GM21447 (cell line): ENCODE data around the gene STARD13.
A peak's percentile ranks its signal among the peaks of the same experiment; 100 is the strongest.

Experiments
- ATAC-seq: cut with Tn5 transposase; IDR thresholded peaks from one replicate; pipeline ENCODE4 v1.9.1; 2021; ENCODE audit not compliant: unreplicated experiment

STARD13 gene, protein sequence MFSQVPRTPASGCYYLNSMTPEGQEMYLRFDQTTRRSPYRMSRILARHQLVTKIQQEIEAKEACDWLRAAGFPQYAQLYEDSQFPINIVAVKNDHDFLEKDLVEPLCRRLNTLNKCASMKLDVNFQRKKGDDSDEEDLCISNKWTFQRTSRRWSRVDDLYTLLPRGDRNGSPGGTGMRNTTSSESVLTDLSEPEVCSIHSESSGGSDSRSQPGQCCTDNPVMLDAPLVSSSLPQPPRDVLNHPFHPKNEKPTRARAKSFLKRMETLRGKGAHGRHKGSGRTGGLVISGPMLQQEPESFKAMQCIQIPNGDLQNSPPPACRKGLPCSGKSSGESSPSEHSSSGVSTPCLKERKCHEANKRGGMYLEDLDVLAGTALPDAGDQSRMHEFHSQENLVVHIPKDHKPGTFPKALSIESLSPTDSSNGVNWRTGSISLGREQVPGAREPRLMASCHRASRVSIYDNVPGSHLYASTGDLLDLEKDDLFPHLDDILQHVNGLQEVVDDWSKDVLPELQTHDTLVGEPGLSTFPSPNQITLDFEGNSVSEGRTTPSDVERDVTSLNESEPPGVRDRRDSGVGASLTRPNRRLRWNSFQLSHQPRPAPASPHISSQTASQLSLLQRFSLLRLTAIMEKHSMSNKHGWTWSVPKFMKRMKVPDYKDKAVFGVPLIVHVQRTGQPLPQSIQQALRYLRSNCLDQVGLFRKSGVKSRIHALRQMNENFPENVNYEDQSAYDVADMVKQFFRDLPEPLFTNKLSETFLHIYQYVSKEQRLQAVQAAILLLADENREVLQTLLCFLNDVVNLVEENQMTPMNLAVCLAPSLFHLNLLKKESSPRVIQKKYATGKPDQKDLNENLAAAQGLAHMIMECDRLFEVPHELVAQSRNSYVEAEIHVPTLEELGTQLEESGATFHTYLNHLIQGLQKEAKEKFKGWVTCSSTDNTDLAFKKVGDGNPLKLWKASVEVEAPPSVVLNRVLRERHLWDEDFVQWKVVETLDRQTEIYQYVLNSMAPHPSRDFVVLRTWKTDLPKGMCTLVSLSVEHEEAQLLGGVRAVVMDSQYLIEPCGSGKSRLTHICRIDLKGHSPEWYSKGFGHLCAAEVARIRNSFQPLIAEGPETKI

GRCh38 chr13:33285420-33286124, at the start of gene STARD13:
Gene STARD13, minus strand, starts transcription at chr13:33285755. Its CDS starts 117 bp downstream, at chr13:33285638.
- peak; percentile 71 for ATAC-seq

DNA sequence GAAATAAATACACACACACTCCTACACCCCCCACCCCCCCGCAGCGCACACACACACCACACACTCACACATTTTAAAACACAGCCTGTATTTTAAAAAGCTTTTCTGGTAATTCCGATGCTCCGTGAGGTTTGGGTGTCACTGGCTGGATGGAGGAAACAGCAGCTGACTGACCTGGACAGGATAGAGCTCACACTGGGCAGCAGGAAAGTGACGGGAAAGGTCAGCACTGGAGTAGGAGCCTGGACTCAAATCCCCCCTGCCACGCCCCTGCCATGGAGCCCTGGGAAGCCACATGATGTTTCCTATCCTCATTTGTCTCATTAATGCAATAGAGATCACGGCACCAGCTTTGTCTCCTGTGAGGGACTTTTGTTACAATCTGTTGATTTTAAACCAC, 49.3 kb upstream of the STARD13 start:
- ATAC-seq: no peak

- ATAC-seq: no peak
Observed at GRCh38 chr13:33331962-33332361, 46.4 kb upstream of the STARD13 start.

DNA sequence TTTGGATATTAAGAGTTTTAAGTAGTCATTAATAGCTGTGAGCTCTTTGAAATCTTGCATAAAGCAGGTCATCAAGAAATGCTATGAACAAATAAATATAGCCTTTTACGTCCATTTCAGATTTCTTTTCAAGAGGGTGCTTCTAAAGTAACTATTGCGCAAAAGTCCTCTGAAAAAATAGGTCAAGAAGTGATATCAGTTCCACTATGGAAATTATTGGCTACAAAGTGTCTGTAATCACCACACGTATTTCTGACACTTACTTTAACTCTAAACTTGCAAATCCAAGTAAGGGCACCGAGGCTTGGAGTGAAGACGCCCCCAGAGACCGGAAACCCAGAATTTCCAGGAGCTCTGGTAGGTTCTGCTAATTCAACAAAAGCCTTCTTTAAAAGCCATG, 44.9 kb upstream of the STARD13 start:
- no peak for ATAC-seq

DNA sequence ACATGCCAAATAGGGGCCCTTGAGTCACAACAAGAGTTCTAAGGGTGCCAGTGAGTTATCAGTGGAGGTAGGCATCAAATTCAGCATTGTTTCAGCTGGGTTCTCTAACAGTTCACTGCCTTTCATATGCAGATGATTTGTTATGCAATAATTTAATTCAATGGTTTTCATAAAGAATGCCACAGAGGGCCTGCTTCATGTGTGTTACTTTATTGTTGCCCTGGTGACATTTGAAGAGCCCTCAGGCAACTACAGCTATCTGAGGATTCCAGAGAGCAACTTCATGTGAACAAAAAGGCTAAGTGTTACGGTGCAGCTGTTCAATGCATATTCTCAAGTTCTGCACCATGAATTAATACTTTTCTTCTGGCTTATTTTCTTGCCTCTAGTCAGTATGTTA, 43.1 kb upstream of the STARD13 start:
- ATAC-seq: no peak

- no peak for ATAC-seq
Observed at GRCh38 chr13:33326723-33327122, 41.2 kb upstream of the STARD13 start.

DNA sequence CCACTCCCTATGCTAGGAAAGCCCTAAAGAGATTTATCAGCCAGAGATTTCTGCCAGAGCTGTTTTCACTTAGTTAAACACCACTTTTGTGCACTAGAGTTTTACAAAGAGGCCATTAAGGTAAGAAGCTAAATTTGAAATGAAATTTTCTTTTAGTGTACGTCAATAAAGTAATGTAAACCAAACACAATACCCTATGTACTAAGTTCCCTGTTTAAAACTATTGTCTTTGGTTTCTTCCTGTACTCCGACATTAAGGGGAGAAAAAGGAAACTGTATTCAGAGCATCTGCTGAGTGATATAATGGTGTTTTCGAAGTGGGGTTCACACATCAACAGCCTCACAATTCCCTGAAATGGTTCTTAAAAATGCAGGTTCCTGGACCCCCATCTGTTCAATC, 40.7 kb upstream of the STARD13 start:
- ATAC-seq: no peak

DNA sequence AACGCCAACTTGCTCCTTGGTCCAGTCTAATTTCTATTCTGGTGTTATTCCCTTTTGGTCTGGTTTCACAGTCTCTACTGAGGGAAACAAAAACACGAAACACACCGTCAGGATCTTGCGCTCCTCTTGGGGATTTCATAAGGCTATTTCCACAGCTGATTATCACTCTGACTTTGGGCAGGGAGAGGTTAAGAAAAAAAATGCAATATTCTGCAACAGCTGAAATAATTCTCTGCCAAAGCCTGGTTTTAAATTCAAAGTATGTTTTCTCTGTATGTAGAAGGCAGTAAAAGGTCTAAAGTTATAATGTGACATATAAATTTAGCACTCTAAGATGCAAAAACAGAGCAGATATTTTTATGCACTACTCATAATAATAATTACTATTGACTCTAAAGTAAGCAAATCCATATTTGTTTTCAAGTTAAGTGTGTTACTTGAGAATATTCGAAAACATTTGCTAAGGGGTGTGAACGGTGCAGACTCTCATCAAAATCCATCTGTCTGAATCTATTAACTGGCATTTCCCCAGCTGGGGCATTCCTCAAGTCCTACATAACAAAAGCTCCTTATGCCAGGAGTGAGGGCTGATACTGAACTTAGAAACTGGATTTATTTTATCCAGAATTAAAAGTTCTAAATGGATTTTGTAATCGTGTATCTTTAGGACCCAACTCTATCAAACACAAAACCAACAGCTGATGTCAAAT, 38.4 kb upstream of the STARD13 start:
- ATAC-seq: no peak

- ATAC-seq: no peak
Observed at GRCh38 chr13:33322965-33323668, 37.6 kb upstream of the STARD13 start.

DNA sequence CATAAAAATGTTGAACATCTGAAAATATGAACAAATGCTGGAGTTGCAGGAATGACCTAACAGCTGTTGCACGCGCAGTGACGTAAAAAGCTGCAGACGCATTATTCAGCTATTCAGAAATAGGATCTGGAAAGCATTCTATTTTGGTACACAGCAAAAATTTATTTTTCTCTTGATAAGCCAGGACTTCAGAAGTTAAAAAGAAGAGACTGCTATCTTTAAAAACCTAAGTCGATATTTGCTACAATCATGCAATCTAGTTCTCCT, 36.9 kb upstream of the STARD13 start:
- no peak for ATAC-seq

- ATAC-seq: no peak
Observed at GRCh38 chr13:33321686-33322542, 36.4 kb upstream of the STARD13 start.

DNA sequence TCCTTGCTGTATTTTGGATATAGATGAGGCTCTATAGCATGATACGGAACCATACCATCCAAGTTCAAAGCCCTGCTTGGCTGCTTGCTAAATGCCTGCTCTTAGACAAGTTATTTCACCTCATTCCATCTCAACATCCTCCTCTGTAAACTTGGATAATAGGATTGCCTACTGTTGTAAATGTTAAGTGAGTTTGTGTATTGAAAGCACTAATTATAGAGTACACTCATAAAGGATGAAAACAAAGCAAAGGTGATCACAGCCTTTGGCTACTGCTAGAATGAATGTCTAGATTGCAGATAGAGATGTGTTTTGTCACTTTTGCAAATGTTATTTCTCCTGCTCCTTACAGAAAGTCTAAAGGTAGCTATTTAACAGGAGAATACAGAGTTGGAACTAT, 34.3 kb upstream of the STARD13 start:
- ATAC-seq: no peak

DNA sequence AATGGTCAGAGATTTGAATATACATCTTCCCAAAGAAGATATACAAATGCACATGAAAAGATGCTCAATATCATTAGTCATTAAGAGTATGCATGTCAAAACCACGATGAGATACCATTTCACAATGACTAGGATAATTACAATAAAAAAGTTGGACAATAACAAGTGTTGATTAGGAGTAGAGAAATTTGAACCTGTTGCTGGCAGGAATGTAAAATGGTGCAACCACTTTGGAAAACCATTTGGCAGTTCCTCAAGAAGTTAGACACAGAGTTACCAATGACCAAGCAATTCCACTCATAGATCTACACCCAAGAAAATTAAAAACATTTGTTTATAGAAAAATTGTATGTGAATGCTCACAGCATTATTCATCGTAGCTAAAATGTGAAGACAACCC, 33.2 kb upstream of the STARD13 start:
- ATAC-seq: no peak

- ATAC-seq: no peak
Observed at GRCh38 chr13:33318037-33318436, 32.5 kb upstream of the STARD13 start.

DNA sequence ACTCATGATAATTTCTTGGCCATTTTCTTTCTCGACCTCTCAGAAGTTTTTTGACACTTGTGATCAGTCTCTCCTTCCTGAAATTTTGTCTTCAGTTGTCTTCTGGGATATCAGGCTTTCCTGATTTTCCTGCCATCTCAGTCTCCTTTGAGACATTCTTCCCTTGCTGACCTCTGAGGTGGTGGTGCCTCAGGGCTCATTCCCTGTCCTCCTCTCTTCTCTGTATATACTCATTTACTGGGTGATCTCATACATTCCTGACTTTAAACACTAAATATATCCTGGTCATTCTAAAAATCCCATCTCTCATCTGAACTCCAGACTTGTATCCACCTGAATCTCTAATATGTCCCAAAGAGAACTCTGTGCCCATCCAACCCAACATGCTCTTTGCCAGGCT, 31.3 kb upstream of the STARD13 start:
- ATAC-seq: no peak

DNA sequence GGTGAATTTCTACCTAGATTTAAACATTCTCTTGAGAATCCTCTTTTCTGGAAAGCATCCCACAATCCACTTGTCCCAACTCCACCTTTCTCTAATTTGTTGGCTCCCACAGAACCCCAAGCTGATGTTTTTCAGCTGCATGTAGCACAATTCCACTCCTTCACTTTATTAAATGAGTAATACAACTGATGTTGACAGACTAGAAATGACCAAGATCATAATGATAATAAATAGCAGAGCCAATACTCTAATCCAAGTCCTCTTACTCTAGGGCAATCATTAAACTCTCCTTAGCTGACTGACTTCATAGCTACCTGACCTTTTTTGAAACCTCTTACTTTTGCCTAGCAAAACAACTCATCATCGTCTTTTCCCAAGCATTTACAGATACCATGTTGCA, 27.9 kb upstream of the STARD13 start:
- no peak for ATAC-seq

DNA sequence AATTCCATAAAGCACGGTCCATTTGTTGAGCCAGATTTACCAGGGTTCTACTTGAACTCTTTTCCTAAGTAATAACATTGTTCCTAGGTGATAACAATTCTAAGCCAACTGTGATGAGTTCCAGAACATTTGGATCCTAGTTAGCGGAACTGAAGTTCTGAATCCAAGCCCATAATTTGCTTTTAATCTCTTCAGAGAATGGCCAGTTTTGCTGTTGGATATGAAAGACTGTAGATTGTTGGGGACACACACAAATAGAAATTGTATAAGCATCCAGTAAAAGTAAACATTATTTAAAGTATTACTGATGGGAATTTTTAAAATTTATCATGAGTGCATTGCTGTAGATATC, 27.3 kb upstream of the STARD13 start:
- ATAC-seq: no peak

- no peak for ATAC-seq
Observed at GRCh38 chr13:33312150-33312860, 26.8 kb upstream of the STARD13 start.

- ATAC-seq: no peak
Observed at GRCh38 chr13:33311040-33311439, 25.5 kb upstream of the STARD13 start.
